ENCODE results near the gene MRPS14.

DNA sequence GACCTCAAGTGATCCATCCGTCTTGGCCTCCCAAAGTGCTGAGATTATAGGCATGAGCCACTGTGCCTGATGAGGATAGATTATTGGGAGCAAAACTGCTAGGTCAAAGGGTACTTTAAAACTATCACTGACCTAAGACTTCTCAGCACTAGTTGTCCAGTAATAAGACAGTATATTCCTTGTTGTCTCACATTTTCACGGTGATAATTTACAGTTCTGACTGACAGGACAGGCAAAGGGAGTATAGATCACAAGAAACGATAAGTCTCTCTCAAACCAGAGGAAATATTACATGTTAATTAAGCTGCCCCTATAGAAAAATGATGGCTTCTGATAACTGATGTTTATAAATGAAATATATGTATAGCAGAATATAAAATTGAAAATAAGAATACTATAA lies 3.7 kb downstream of the MRPS14 start:
- TF ChIP-seq POLR2A (IDR thresholded peaks at IDR 0.05; ENCODE audit: low read depth, low read length) (no peak), POLR2AphosphoS5 (IDR thresholded peaks at IDR 0.05; ENCODE audit: low read depth, low read length) (no peak), SPI1 (IDR thresholded peaks at IDR 0.05; ENCODE audit: low read depth, low read length) (no peak), TAF1 (IDR thresholded peaks at IDR 0.05; ENCODE audit: low read depth, low read length) (no peak), PAX5 (IDR thresholded peaks at IDR 0.05; ENCODE audit: insufficient read depth, low read length, severe bottlenecking) (no peak)

Data from GM12891 (cell line).